Activated naive CD4-positive, alpha-beta T cell treated with anti-CD3 and anti-CD28 coated beads, Interleukin-2, amount 50 U/mL, for 72 hours (primary cell): ENCODE data around the gene SEMA6B. TPM values are rescaled to one million over a fixed set of nuclear protein-coding genes. Genes with fewer than 3 reads are reported as not detected.
"Not testable (repeated sequence)": the region's sequence is repeated elsewhere in the genome, so short reads cannot be mapped to it uniquely, and the experiment has no call there.

ENCODE experiments used
- ATAC-seq, 2 donors: fragments of 150-1000 bp; cut with Tn5 transposase; 2 replicates each; pipeline ENCODE4 v1.10.0; 2021; ENCODE audit warnings: mild to moderate bottlenecking in 2 of 2, moderate library complexity in 2 of 2
- DNase-seq, 2 donors: peaks; one replicate each; pipeline ENCODE4 v3.0.0; 2021 to 2022; ENCODE audit warnings: low spot score in 2 of 2
- H3K27ac Mint-ChIP-seq, 2 donors: one replicate each; pipeline ENCODE4 v1.8.0; 2022; ENCODE audit warnings: mild to moderate bottlenecking in 2 of 2, mixed read lengths in 2 of 2
- H3K36me3 Mint-ChIP-seq, 2 donors: one replicate each; pipeline ENCODE4 v1.8.0; 2022; ENCODE audit warnings: mixed read lengths in 2 of 2
- H3K9me3 Mint-ChIP-seq, 2 donors: one replicate each; pipeline ENCODE4 v1.8.0; 2022; ENCODE audit warnings: mixed read lengths in 2 of 2
- total RNA-seq, 2 donors: library from RNA; stranded (reverse); gene quantifications; one replicate each; pipeline ENCODE4 v1.2.3, GENCODE V29; 2022

Gene SEMA6B
- total RNA-seq = not detected

DNA sequence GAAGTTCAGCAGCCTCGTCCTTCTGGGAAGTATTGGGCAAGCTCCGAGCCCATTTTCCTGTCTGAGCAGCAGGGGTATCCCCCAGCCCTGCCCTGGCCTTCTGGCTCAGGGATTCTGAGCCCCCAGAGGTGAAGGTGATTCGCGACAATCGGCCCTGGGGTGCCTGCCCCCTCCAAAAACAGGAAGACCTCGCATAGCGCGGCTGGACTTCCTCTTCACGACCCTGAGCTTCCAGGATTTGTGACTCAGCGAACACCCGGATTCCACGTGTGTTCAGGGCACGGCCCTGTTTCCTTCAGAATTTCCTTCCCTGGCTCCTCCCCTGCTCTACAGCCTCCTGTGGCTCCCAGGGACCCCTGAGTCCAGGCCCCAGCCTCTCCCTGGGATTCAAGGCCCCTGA is at the start of gene SEMA6B:
SEMA6B (minus strand) TSS at position 116 of the 400 bp plus-strand sequence. CDS start 1,227 bp downstream, outside the sequence.
- DNase-seq (no peak), ATAC-seq (no peak)
- Mint-ChIP-seq H3K9me3 (no peaks in the 10 kb centered on the region), H3K27ac (peak within 1 kb of the TSS in 1 of 2 donors; percentile 29), H3K36me3 (no peaks in the 10 kb centered on the region)

DNA sequence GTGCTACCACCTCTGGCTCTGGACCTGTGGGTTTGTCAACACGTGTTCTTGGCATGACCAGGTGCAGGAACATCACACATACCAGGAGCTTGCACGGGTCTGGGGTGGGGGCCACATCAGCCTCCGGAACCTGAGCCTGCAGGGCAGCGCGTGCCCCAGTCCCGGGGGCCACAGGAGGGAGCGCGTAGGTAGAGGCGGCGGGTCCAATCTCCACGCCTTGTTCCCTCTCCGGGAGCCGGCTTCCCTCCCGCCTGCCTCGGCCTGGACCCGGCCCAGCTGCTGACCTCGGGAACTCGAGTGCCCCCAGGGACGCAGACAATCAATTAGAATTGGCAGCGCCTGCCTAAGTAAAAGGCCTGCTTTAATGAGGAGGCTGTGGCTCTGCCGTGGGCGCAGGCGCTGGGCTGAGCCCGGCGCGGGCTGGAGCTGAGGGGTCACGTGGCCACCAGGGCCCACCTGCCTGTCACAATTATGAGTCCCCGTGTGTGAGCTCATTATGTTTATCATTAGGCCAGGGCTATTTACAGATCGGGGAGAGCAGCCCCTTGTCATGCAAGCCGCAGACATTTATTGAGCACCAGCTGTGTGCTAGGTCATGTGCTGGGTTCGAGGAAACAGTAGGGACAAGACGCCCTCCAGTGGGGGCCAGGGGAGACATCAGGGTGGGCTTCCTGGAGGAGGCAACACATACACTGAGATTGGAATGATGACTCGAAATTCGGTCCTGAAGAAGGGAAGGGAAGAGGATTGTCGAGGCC is 47.6 kb upstream of the SEMA6B start:
- H3K9me3 Mint-ChIP-seq = no peaks in the 10 kb centered on the region
- ATAC-seq = no peak

DNA sequence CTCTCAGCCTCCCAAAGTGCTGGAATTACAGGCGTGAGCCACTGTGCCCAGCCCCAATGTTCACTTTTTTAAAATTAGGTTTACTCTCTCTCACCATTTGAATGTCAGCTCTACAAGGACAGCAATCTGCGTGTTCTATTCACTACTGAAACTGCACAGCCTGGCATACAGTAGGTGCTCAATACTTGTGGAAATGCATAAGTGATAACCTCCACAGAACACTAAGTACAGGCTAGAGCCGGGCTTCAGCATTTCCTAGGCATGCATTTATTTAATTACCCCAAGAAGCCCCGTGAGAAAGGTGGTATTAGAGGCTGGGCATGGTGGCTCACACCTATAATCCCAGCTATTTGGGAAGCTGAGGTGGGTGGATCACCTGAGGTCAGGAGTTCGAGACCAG is 46.7 kb upstream of the SEMA6B start:
- DNase-seq (no peak), ATAC-seq (no peak)
- Mint-ChIP-seq H3K36me3 (no peaks in the 10 kb centered on the region), H3K27ac (no peak overlapping the region), H3K9me3 (no peaks in the 10 kb centered on the region)

More for the DNA sequence above, 47.6 kb upstream of the SEMA6B start:
- no peak for DNase-seq
- H3K36me3 Mint-ChIP-seq = no peaks in the 10 kb centered on the region
- H3K27ac Mint-ChIP-seq = no peak overlapping the region

GRCh38 chr19:4604912-4605311 is 45.4 kb upstream of the SEMA6B start:
- DNase-seq (no peak), ATAC-seq (no peak)
- Mint-ChIP-seq H3K36me3 (no peaks in the 10 kb centered on the region), H3K9me3 (no peaks in the 10 kb centered on the region), H3K27ac (no peak overlapping the region)

- DNase-seq (no peak), ATAC-seq (no peak)
- Mint-ChIP-seq H3K36me3 (no peaks in the 10 kb centered on the region), H3K9me3 (no peaks in the 10 kb centered on the region), H3K27ac (no peak overlapping the region)
Observed at GRCh38 chr19:4602915-4603314, 43.4 kb upstream of the SEMA6B start.

DNA sequence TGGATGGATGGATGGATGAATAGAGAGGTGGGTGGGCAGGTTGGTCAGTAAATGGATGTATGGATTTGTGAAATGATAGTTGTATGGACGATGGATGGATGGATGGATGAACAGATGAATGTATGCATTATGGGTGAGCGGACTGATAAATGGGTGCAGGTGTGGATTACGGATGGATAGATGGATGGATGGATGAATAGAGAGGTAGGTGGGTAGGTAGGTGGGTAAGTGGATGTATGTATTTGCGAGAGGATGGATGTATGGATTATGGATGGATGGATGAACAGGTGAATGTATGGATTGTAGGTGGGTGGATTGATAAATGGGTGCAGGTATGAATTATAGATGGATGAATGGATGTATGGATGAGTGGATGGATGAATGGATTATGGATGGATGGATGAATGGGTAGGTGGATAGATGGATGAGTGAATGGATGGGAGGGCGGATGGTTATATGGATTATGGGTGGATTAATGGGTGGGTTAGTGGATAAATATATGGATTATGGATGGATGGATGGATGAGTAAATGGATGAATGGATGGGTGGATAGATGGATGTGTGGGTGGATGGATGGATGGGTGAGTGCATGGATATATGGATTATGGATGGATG is 42.8 kb upstream of the SEMA6B start:
- ATAC-seq (no peak), DNase-seq (no peak)
- Mint-ChIP-seq H3K27ac (no peak overlapping the region), H3K36me3 (no peaks in the 10 kb centered on the region), H3K9me3 (no peaks in the 10 kb centered on the region)

- no peak for ATAC-seq
- DNase-seq = no peak
- no peaks in the 10 kb centered on the region for H3K36me3 Mint-ChIP-seq
- H3K27ac Mint-ChIP-seq = no peak overlapping the region
- H3K9me3 Mint-ChIP-seq = no peaks in the 10 kb centered on the region
Observed at GRCh38 chr19:4600893-4601292, 41.4 kb upstream of the SEMA6B start.

- DNase-seq (no peak), ATAC-seq (no peak)
- no peaks in the 10 kb centered on the region for H3K9me3 Mint-ChIP-seq
- H3K36me3 Mint-ChIP-seq = no peaks in the 10 kb centered on the region
- no peak overlapping the region for H3K27ac Mint-ChIP-seq
Observed at GRCh38 chr19:4600082-4600481, 40.6 kb upstream of the SEMA6B start.

DNA sequence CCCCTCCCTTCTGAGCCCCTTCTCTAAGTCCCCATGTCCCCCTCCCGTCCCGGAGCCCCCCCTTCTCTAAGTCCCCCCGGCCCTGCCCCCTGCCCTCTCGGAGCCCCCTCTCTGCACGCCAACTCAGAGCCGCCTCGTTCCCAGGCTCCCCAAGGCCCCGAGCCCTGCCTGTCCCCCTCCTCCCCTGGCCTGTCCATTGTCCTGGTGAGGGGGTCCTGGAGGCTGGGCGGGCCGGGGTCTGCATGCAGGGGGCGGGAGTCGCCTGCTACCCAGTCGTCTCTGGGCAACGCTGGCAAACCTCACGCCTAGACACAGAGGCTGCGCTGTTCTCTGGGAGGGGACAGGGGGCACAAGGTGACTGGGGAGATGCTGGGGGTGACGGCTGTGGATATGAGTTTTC is 39.2 kb upstream of the SEMA6B start:
- ATAC-seq (peak in 1 of 2 donors; percentile 3), DNase-seq (no peak)
- Mint-ChIP-seq H3K9me3 (no peaks in the 10 kb centered on the region), H3K27ac (no peak overlapping the region), H3K36me3 (no peaks in the 10 kb centered on the region)

- no peaks in the 10 kb centered on the region for H3K36me3 Mint-ChIP-seq
- H3K27ac Mint-ChIP-seq = no peak overlapping the region
- no peaks in the 10 kb centered on the region for H3K9me3 Mint-ChIP-seq
- DNase-seq (peak in 1 of 2 donors; percentile 55), ATAC-seq (peak; percentile 24 to 77)
Observed at GRCh38 chr19:4597975-4598671, 38.6 kb upstream of the SEMA6B start.

DNA sequence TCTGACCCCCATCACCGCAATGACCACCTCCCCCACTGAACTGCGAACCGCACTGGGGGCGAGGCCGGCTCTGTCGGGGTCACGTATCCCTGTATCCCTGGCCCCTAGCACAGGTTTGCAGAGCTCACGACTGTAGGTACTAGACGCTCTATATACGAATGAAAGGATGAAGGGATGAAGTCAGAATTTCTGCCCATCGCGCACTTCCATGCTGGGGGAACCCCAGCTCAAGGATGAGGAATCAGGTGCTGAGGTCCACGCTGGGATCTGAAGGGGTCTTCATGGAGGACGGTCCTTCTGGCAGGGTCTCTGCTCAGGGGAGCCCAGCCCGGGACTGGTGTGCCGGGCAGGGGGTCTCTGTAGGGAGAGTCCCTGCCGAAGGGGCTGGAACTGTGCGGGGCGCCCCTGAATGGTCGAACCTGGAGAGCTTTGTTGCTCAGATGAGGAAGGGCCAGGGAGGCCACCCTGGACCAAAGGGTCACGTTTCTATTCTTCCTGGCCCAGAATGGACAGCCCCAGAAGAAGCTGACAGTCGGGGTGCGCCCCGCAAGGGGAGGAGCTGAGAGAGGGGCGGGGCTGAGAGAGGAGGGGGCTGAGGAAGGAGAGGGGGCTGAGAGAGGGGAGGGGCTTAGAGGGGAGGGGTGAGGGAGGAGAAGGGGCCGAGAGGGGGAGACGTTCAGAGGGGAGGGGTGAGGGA is 37.9 kb upstream of the SEMA6B start:
- Mint-ChIP-seq H3K36me3 (no peaks in the 10 kb centered on the region), H3K27ac (no peak overlapping the region), H3K9me3 (no peaks in the 10 kb centered on the region)
- peak in 1 of 2 donors; percentile 42 for DNase-seq
- ATAC-seq = peak in 1 of 2 donors; percentile 58

DNA sequence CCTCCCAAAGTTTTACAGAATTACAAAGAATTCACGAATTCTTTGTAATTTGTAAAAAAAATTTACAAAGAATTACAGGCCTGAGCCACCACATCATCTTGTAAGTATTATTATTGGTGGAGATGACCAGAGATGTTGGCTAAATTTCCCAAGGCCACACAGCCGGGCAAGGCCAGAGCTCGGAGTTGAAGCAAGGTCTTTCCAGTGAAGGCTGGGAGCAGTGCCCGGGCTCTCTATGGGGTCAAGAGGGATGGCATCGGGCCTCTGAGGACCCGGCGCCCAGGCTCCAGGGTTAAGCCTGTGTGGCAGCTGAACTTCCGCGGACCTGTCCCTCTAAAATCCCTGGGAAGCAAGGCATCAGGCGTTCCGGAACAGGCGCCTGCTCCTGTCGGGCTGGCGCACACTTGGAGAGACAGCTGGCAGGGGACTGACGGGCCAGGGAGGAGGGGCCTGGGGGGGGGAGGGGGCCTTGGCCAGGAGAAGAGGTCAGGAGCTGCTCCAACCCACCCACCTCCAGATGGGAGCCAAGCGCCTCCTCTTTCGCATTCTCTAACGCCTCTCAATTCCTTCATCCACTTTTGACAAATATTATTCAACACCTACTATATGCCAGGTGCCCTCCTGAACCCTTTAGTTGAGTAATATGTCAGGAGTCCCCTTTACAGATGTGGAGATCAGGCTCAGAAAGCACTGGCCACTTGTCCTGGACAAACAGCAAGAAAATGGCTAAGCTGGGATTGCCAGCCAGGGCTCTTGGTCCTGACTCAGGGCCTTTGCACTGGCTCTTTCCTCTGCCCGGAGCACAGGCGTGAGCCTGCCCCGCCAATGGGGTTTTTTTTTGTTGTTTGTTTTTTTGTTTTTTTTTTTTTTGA is 36.8 kb upstream of the SEMA6B start:
- Mint-ChIP-seq H3K9me3 (no peaks in the 10 kb centered on the region), H3K36me3 (no peaks in the 10 kb centered on the region), H3K27ac (no peak overlapping the region)
- no peak for ATAC-seq
- DNase-seq = no peak

DNA sequence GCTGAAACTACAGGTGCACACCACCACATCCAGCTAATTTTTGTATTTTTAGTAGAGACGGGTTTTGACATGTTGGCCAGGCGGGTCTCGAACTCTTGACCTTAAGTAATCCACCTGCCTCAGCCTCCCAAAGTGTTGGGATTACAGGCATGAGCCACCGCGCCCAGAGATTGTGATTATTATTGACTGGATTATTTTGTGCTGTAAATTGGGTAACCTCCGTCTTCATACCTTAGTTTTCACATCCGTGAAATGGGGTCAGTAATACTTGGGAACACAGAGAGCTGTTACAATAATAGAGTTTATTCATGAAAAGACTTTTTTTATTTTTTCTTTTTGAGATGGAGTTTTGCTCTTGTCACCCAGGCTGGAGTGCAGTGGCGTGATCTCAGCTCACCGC is 35.7 kb upstream of the SEMA6B start:
- H3K9me3 Mint-ChIP-seq, DNase-seq, H3K36me3 Mint-ChIP-seq, H3K27ac Mint-ChIP-seq, ATAC-seq: not testable (repeated sequence)

DNA sequence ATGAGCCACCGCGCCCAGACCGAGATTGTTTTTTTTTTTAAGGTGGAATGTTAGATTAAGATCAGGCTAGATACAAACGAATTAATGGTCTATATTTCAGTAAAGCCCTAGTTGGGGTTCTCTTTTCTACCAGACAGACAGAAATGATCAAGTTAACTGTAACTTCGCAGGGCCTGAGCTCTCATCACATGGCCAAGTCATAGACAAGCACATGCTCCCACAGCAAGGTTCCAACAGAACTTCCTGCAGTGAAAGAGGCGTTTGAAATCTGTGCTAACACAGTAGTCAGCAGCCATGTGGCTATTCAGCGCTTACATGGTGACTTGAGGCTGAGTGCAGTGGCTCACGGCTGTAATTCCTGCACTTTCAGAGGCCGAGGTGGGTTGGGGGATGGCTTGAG is 34.7 kb upstream of the SEMA6B start:
- H3K36me3 Mint-ChIP-seq = no peaks in the 10 kb centered on the region
- H3K27ac Mint-ChIP-seq = no peak overlapping the region
- no peaks in the 10 kb centered on the region for H3K9me3 Mint-ChIP-seq
- no peak for ATAC-seq
- DNase-seq = no peak

GRCh38 chr19:4593409-4593851 is 33.9 kb upstream of the SEMA6B start:
- no peaks in the 10 kb centered on the region for H3K9me3 Mint-ChIP-seq
- no peak for DNase-seq
- ATAC-seq = no peak
- H3K36me3 Mint-ChIP-seq = no peaks in the 10 kb centered on the region
- no peak overlapping the region for H3K27ac Mint-ChIP-seq

- ATAC-seq = no peak
- no peaks in the 10 kb centered on the region for H3K9me3 Mint-ChIP-seq
- no peaks in the 10 kb centered on the region for H3K36me3 Mint-ChIP-seq
- DNase-seq = no peak
- H3K27ac Mint-ChIP-seq = no peak overlapping the region
Observed at GRCh38 chr19:4592445-4592844, 33.0 kb upstream of the SEMA6B start.
